HG03432 (cell line): Measurements from ENCODE around the gene AHSG.
A peak's percentile ranks its signal among the peaks of the same experiment; 100 is the strongest.

ENCODE experiments used
- ATAC-seq: cut with Tn5 transposase; IDR thresholded peaks from one replicate; pipeline ENCODE4 v1.9.1; 2021; ENCODE audit warnings: mild to moderate bottlenecking, moderate library complexity; ENCODE audit not compliant: unreplicated experiment

AHSG gene

GRCh38 chr3:186639778-186640472 lies 27.1 kb downstream of the AHSG start, which contains the start of gene FETUB:
FETUB (plus strand) TSS chr3:186640399; CDS start chr3:186640461, 62 bp downstream.
- no peak for ATAC-seq

GRCh38 chr3:186640473-186640818 lies 27.6 kb downstream of the AHSG start:
- no peak for ATAC-seq

- no peak for ATAC-seq
Measured at GRCh38 chr3:186640929-186641328, 28.1 kb downstream of the AHSG start.

GRCh38 chr3:186642014-186642413 lies 29.2 kb downstream of the AHSG start:
- no peak for ATAC-seq

GRCh38 chr3:186643493-186643892 lies 30.6 kb downstream of the AHSG start:
- ATAC-seq, result peak; percentile 55

- no peak for ATAC-seq
Measured at GRCh38 chr3:186644683-186645082, 31.8 kb downstream of the AHSG start.

GRCh38 chr3:186646106-186646505 lies 33.2 kb downstream of the AHSG start:
- no peak for ATAC-seq

GRCh38 chr3:186646841-186647240 lies 34.0 kb downstream of the AHSG start:
- ATAC-seq, result no peak

GRCh38 chr3:186648851-186649250 lies 36.0 kb downstream of the AHSG start:
- no peak for ATAC-seq

GRCh38 chr3:186651678-186652215 lies 38.9 kb downstream of the AHSG start:
- ATAC-seq, result no peak

- peak; percentile 96 for ATAC-seq
Measured at GRCh38 chr3:186653080-186653707, 40.3 kb downstream of the AHSG start.

GRCh38 chr3:186653984-186654383 lies 41.1 kb downstream of the AHSG start:
- no peak for ATAC-seq

- ATAC-seq, result no peak
Measured at GRCh38 chr3:186663361-186664118, 50.7 kb downstream of the AHSG start.

GRCh38 chr3:186664119-186664495 lies 51.2 kb downstream of the AHSG start:
- ATAC-seq, result no peak

GRCh38 chr3:186664506-186664905 lies 51.6 kb downstream of the AHSG start:
- ATAC-seq, result no peak

GRCh38 chr3:186665625-186666188 lies 52.8 kb downstream of the AHSG start, which contains the start of gene HRG:
HRG (plus strand) TSS chr3:186666014; CDS start chr3:186666032, 18 bp downstream.
- no peak for ATAC-seq

- no peak for ATAC-seq
Measured at GRCh38 chr3:186668426-186668825, 55.6 kb downstream of the AHSG start.

GRCh38 chr3:186669378-186670084 lies 56.7 kb downstream of the AHSG start:
- ATAC-seq, result no peak

- no peak for ATAC-seq
Measured at GRCh38 chr3:186670155-186670554, 57.3 kb downstream of the AHSG start.
